Sigmoid colon (tissue), 7 donors: ENCODE results near the gene VWA1. TPM values are rescaled to one million over a fixed set of nuclear protein-coding genes. Genes with fewer than 3 reads are reported as not detected.

Source experiments
- DNase-seq: peaks from one replicate; pipeline ENCODE4 v3.0.0-alpha.2; 2019
- H3K27ac ChIP-seq, 4 donors: fragments of 200-600 bp; sonication (generic); one replicate each; pipeline ENCODE4 v1.5.1; 2016 to 2019; ENCODE audit warnings: mild to moderate bottlenecking in 1 of 4
- H3K27me3 ChIP-seq, 3 donors: fragments of 200-600 bp; sonication (generic); one replicate each; pipeline ENCODE4 v1.5.1; 2019; ENCODE audit warnings: mild to moderate bottlenecking in 1 of 3
- H3K36me3 ChIP-seq, 4 donors: fragments of 200-600 bp; sonication (generic); one replicate each; pipeline ENCODE4 v1.5.1; 2016 to 2019
- H3K4me1 ChIP-seq, 4 donors: fragments of 200-600 bp; sonication (generic); one replicate each; pipeline ENCODE4 v1.5.1; 2017 to 2019
- H3K4me3 ChIP-seq, 4 donors: fragments of 200-600 bp; sonication (generic); one replicate each; pipeline ENCODE4 v1.5.1; 2017 to 2019; ENCODE audit warnings: mild to moderate bottlenecking in 2 of 4, moderate library complexity in 1 of 4
- H3K9me3 ChIP-seq, 4 donors: fragments of 200-600 bp in 3 of 4; sonication (generic) in 3 of 4; one replicate each; pipeline versions ENCODE4 v1.5.1 to v1.6.1; 2013 to 2019
- CTCF ChIP-seq, 4 experiments: fragments of 450-650 bp in 3 of 4; fragments of 200-600 bp in 1 of 4; IDR thresholded peaks; one replicate each; pipeline ENCODE4 v1.5.1; 2016 to 2019; ENCODE audit warnings: antibody characterized with exemption in 4 of 4, mild to moderate bottlenecking in 3 of 4, moderate library complexity in 2 of 4
- EP300 ChIP-seq, 4 donors: sonication (generic); formaldehyde crosslinking; IDR thresholded peaks; one replicate each; pipeline ENCODE4 v1.6.1; 2017; ENCODE audit warnings: antibody characterized with exemption in 4 of 4
- POLR2A ChIP-seq, 2 donors: fragments of 450-650 bp; IDR thresholded peaks; one replicate each; pipeline ENCODE4 v1.6.1; 2016; ENCODE audit warnings: antibody characterized with exemption in 2 of 2, mild to moderate bottlenecking in 2 of 2, moderate library complexity in 2 of 2
- POLR2AphosphoS5 ChIP-seq, 4 donors: sonication (generic); formaldehyde crosslinking; IDR thresholded peaks; one replicate each; pipeline ENCODE4 v1.6.1; 2017; ENCODE audit warnings: antibody characterized with exemption in 4 of 4
- WGBS, 2 donors: extraction: QIAGEN DNeasy Blood & Tissue Kit; methylation state at CpG; one replicate each; pipeline ENCODE4 v1.1.7; 2013; 5-methylcytosine and 5-hydroxymethylcytosine counted together
- intact Hi-C: fragments of 100-400 bp; cut with DNase I; formaldehyde crosslinking; loops from one replicate; pipeline ENCODE4 v1.15.1; 2023
- polyA plus RNA-seq, 3 donors: library from polyadenylated mRNA; stranded (reverse); fragments of 200-250 nt; gene quantifications; one replicate each; pipeline ENCODE4 v1.2.3, GENCODE V29; 2013
- total RNA-seq, 4 donors: library from RNA; depleted of rRNA; stranded (reverse); fragments of >200 nt; gene quantifications; one replicate each; pipeline ENCODE4 v1.1.0, GENCODE V29; 2016
- donor health status: healthy with polysubstance abuse.
- donor health status: Bipolar disorder and iron deficiency.
- donor health status: healthy.

VWA1 gene
- total and polyA plus RNA-seq, 7 donors = 2.4 to 107 (median 47.1) TPM

GRCh38 chr1:1437033-1437903 is 1.8 kb downstream of the VWA1 start:
- Histone ChIP-seq H3K36me3 (peaks cover 0 to 10% (median 0%) of the 10 kb centered on the region in 4 donors), H3K27ac (peak overlapping the region; percentile 93 to 99 (median 96)), H3K9me3 (no peaks in the 10 kb centered on the region), H3K4me3 (peak overlapping the region in 3 of 4 donors; percentile 55 to 78 (median 72)), H3K27me3 (no peaks in the 10 kb centered on the region), H3K4me1 (peaks cover 0 to 86% (median 81%) of the 10 kb centered on the region in 4 donors)
- WGBS, 2 donors = 79 to 81% methylated on average over 31 of the region's 31 CpGs
- intact Hi-C loops = no loop called here
- TF ChIP-seq POLR2AphosphoS5 (IDR thresholded peaks at IDR 0.05) (no peak), CTCF (IDR thresholded peaks at IDR 0.05) (no peak), EP300 (IDR thresholded peaks at IDR 0.05) (no peak), POLR2A (IDR thresholded peaks at IDR 0.05) (no peak)
- no peak for DNase-seq

- no peaks in the 10 kb centered on the region for H3K9me3 ChIP-seq
- no peak for DNase-seq
- H3K4me3 ChIP-seq = no peak overlapping the region
- peak overlapping the region in 2 of 4 donors; percentile 98 to 99 for H3K27ac ChIP-seq
- no peaks in the 10 kb centered on the region for H3K27me3 ChIP-seq
- no peak for TF ChIP-seq POLR2AphosphoS5 (IDR thresholded peaks at IDR 0.05)
- TF ChIP-seq POLR2A (IDR thresholded peaks at IDR 0.05) = no peak
- no peak for TF ChIP-seq EP300 (IDR thresholded peaks at IDR 0.05)
- no peak for TF ChIP-seq CTCF (IDR thresholded peaks at IDR 0.05)
- 19 to 57% methylated on average over 11 of the region's 11 CpGs for WGBS, 2 donors
- peaks cover 0 to 79% (median 75%) of the 10 kb centered on the region in 4 donors for H3K4me1 ChIP-seq
- intact Hi-C loops = no loop called here
- H3K36me3 ChIP-seq = peaks cover 0 to 10% (median 0%) of the 10 kb centered on the region in 4 donors
These were observed 2.5 kb downstream of the VWA1 start for GRCh38 chr1:1437904-1438376.

GRCh38 chr1:1438531-1439381 is 3.3 kb downstream of the VWA1 start:
- intact Hi-C loops = no loop called here
- Histone ChIP-seq H3K9me3 (no peaks in the 10 kb centered on the region), H3K4me3 (no peak overlapping the region), H3K36me3 (peaks cover 0 to 10% (median 0%) of the 10 kb centered on the region in 4 donors), H3K27ac (peak overlapping the region in 1 of 4 donors; percentile 99), H3K4me1 (peaks cover 0 to 71% (median 67%) of the 10 kb centered on the region in 4 donors), H3K27me3 (no peaks in the 10 kb centered on the region)
- WGBS, 2 donors = 88 to 92% methylated on average over 45 of the region's 45 CpGs
- DNase-seq = no peak
- TF ChIP-seq POLR2AphosphoS5 (IDR thresholded peaks at IDR 0.05) (no peak), POLR2A (IDR thresholded peaks at IDR 0.05) (no peak), EP300 (IDR thresholded peaks at IDR 0.05) (no peak), CTCF (IDR thresholded peaks at IDR 0.05) (no peak)

- Histone ChIP-seq H3K27me3 (no peaks in the 10 kb centered on the region), H3K36me3 (peaks cover 0 to 10% (median 0%) of the 10 kb centered on the region in 4 donors), H3K27ac (peak overlapping the region in 3 of 4 donors; percentile 39 to 68 (median 59)), H3K9me3 (no peaks in the 10 kb centered on the region), H3K4me3 (no peak overlapping the region), H3K4me1 (peaks cover 0 to 62% (median 58%) of the 10 kb centered on the region in 4 donors)
- intact Hi-C loops = loop anchor here (2.0 kb wide), 1 partner anchor 19 kb away; the partner anchor contains the start of gene ANKRD65
- 90 to 93% methylated on average over 82 of the region's 82 CpGs for WGBS, 2 donors
- no peak for TF ChIP-seq CTCF (IDR thresholded peaks at IDR 0.05)
- no peak for TF ChIP-seq POLR2AphosphoS5 (IDR thresholded peaks at IDR 0.05)
- TF ChIP-seq POLR2A (IDR thresholded peaks at IDR 0.05) = no peak
- no peak for TF ChIP-seq EP300 (IDR thresholded peaks at IDR 0.05)
- DNase-seq = no peak
These were observed 4.2 kb downstream of the VWA1 start for GRCh38 chr1:1439546-1440261.
